Stimulated activated CD4-positive, alpha-beta T cell treated with anti-CD3 and anti-CD28 coated beads, TNF-alpha, amount 100 ng/mL, for 1 hour (primary cell): ENCODE data around the gene SERHL2.
"Not testable (repeated sequence)": the region's sequence is repeated elsewhere in the genome, so short reads cannot be mapped to it uniquely, and the experiment has no call there.

Experiments
- DNase-seq, 3 donors: peaks; one replicate each; pipeline ENCODE4 v3.0.0-alpha.2; 2020; ENCODE audit warnings: low read depth in 3 of 3, low spot score in 1 of 3

Gene SERHL2

GRCh38 chr22:42571068-42571467, 17.3 kb downstream of the SERHL2 start:
- not testable (repeated sequence) for DNase-seq

- not testable (repeated sequence) for DNase-seq
Measured at GRCh38 chr22:42574046-42574445, 20.3 kb downstream of the SERHL2 start.

DNA sequence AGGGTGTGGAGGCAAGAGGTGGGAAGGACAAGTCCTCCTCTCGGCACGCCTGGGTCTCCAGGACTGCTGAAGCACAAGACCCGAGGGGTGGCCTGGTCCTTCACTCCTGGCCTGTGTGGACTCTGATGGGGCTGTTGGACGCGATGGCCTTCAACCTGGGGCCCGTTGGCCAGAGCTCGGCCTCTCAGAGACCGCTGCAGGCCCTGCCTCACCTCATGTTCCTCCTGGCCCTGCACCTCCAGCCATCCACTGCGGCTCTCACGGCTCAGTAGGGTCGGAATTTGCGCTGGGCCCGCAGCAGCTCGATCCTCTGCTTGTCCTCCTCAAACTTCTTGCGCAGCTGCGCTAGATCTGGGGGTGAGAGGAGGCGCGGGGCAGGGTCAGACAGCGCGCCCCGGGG, 20.7 kb downstream of the SERHL2 start:
- not testable (repeated sequence) for DNase-seq

DNA sequence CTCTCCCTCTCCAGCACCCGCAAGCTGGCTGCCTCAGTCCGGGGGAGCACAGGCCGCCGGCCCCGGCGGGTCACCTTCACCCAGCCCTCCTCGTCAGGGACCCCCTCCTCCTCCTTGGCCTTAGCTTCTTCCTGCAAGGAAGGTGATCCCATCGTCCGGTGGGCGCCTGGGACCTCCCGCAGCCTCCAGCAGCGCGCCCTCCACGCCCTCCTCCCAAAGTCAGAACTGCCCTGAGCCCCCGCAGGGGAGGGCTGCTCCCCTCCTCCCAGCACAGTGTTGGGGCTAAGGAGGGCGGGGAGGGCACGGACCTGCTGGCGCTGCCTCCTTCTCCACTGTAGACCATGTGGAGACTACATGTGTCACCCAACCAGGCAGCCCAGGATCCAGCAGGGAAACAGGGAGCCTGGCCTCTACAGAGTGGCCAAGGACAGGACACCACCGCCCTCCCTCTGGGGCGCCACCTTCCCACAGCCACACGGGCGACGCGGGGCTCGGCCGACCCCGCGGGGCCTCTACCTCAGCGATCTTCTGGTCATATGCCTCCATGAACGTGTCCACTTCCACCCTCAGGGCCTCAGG, 22.3 kb downstream of the SERHL2 start:
- DNase-seq, result not testable (repeated sequence)

DNA sequence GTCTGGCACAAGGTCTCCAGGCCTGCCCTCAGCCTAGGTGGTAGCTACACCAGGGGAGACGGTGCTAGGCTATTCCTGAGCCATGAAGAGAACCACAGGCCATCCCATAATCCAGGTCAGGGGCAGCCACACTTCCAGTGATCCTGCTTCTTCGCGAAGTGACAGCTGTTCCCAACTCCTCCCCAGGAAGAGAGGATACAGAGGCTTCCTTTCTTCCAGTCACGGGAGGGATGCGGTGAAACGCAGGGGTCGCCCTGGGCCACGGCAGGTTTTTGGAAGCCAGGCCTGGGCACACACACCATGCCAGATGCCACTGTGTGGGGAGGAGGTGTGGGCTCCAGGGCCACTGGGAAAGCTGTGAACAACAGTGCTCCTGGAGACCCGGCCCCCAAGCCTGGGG, 23.4 kb downstream of the SERHL2 start:
- not testable (repeated sequence) for DNase-seq

DNA sequence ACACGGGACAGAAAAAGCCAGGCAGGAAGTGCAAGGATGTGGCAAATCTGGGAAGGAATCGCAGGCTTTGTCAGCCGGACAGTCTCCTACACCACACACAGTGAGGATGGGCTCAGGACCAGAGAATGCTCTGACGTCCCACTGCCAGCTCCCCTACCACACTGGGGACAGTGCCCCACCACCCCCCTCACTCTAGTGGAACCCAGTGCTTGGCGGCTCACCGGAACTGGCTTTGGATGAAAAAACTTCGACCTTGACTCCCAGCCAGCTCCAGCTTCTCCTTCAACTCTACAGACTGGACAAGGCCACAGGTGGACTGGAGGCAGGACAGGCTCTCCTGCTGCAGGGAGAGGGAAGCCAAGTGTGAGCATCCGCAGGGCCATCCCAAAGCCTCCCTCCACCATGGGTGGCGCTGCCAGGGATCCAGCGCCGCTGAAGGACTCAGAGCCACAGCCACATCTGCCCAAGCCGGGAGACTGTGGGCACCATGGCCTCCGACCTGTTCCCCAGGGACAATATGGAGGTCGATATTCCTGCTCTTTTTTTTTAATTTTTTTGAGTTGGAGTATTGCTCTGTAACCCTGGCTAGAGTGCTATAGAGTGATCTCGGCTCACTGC, 24.0 kb downstream of the SERHL2 start:
- DNase-seq, result no peak

GRCh38 chr22:42580040-42580439, 26.3 kb downstream of the SERHL2 start:
- DNase-seq, result not testable (repeated sequence)

GRCh38 chr22:42581194-42581761, 27.5 kb downstream of the SERHL2 start:
- not testable (repeated sequence) for DNase-seq

GRCh38 chr22:42581762-42582716, 28.3 kb downstream of the SERHL2 start:
- DNase-seq, result peak; percentile 47 to 82 (median 60)

GRCh38 chr22:42582987-42583386, 29.2 kb downstream of the SERHL2 start:
- no peak for DNase-seq

- DNase-seq, result no peak
Measured at GRCh38 chr22:42584364-42584940, 30.7 kb downstream of the SERHL2 start.

- DNase-seq, result no peak
Measured at GRCh38 chr22:42585096-42585495, 31.3 kb downstream of the SERHL2 start.

- DNase-seq, result no peak
Measured at GRCh38 chr22:42586381-42586780, 32.6 kb downstream of the SERHL2 start.

GRCh38 chr22:42587588-42588175, 33.9 kb downstream of the SERHL2 start:
- DNase-seq, result no peak

DNA sequence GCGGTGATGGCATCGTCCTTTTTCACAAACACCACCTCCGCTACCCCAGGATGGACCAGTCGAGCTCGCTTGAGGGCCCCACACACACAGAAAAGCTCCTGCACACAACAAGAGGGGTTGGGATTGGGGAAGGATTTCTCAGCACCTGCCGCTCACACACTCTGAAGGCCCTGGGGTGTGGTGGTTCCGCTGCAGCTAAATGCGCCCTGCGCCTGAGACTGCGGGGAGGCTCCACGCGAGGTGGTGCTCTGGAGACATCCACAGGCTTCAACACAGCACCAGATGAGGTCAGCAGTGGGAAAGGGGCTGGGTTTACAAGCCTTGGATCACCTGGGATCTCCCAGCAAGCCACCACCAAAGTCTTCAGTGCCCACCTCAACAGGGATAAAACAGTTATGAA, 38.2 kb downstream of the SERHL2 start:
- DNase-seq, result no peak

DNA sequence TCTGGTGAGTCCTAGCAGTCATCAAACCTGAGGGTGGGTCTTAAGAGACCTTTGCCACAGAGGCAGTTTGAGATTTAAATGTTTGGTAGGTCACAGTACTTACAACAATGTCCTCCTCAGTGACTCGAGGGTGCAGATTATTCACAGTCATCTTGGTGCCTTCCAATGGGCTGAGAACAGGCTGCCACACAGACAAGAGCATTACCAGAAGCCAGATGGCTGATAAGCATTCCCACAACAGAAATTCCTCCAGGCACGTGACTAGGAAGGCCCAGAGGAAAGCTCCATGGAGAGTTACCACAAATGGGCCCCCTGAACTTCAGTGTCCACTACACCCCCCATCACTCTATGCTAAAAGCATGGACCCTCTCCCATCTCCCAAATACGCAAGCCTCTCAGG, 41.7 kb downstream of the SERHL2 start:
- no peak for DNase-seq

DNA sequence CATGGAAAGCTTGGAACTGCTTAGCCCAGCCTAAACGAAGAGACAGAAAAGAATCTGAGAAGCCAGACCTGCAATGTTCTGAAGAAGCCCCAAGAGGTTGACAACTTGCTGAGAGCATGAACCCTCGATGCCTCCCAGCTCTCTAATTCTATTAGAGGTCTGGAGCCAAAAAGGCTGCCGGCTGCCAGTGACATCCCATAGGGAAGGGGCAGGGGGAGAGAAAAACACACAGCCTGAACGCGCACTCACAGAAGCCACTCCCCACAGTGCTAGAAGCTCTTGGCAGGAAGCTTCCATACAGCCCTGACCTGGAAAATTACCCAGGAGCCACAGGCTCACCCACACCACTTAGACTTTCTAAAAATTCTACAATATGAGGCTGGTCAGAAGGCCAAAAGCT, 42.6 kb downstream of the SERHL2 start:
- no peak for DNase-seq

DNA sequence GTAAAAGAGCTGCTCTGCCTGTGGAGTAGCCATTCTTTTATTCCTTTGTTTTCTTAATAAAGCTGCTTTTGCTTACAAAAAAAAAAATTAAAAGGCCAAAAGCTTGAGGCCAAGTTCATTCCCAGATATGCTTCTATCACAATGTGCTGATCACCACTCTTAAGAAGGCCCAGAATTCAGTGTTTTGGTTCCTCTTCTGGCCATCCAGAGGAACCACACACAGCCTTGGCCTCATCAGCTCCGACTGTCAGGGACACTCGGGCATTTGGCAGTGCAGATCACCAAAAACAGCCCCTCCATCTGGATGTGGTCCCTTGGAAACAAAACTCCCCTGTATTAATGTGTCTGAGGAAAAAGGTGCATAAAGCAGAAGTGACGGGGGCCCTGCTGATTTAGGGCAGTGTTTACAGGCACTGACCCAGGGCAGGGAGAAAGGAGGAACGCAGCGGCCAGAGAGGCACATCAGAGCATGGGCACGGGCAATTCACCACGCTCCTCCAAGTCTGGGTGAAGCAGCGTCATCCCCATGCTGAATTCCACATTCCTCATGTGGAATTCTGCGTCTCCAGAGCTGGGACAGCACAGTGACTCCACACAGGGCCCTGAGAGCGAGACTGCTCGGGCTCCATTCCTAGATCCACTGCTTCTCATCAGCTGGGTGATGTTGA, 43.2 kb downstream of the SERHL2 start:
- no peak for DNase-seq

- no peak for DNase-seq
Measured at GRCh38 chr22:42601879-42602465, 48.2 kb downstream of the SERHL2 start.

DNA sequence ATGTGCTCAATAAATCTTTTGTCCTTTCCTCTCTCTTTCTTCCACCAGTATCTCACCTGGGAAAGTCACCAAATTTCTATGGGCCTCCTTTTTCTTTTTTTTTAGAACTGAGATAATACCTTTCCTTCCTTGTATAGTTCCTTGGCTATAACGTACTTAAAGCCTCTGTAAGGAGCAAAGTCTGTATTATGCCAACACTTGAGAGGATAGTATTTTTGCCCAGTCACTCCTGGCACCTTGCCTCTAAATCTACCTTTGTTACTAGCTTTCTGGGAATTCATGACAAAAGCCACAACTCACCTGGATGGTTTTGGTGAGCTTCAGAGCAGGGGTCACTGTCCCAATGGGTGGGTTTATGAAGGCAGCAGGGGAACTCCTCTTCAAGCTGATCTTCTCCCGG, 48.7 kb downstream of the SERHL2 start:
- DNase-seq, result no peak
